Measurements from ENCODE around the gene FBXL15.
"Not testable (repeated sequence)": the region's sequence is repeated elsewhere in the genome, so short reads cannot be mapped to it uniquely, and the experiment has no call there.

Gene FBXL15

DNA sequence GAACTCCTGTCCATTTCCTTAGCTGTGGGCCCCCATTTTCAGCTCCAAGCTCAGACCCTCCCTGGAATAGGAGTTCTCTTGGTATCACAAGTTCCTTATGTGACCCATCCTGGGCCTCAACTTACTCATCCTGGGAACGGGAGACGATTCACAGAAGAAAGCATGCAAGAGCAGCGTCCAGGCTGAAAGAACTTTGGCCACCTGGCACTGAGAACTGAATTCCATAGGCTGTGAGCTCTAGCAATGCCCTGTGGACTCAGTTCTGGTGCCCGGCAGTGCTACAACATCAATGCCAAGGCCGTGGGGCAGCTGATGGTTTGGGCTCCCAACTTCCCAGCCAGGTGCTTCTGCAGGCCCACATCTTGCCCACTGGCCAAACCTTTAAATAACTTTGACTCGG, 15.7 kb downstream of the FBXL15 start:
- H3K4me3 ChIP-seq (ENCODE audit: low read length), result no peak overlapping the region; the same call in 1 of the 2 replicates
- TF ChIP-seq ZNF274 (IDR thresholded peaks at IDR 0.05; ENCODE audit: low read depth, low read length), result no peak

DNA sequence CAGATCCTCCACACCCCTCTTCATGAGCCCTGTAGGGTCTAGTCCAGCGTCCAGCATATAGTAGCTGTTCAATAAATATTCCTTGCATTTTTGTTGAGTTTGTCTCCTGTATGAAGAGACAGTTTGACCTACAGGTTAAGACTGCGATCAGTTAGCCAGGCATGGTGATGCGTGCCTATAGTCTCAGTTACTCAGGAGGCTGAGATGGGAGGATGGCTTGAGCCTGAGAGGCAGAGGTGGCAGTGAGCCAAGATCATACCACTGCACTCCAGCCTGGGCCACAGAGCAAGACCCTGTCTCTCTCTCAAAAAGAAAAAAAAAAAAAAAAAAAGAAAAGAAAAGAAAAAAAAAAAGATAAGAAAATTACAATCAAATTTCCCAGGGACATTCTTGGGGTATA, 16.9 kb downstream of the FBXL15 start:
- TF ChIP-seq ZNF274 (IDR thresholded peaks at IDR 0.05; ENCODE audit: low read depth, low read length), result no peak
- H3K4me3 ChIP-seq (ENCODE audit: low read length), result no peak overlapping the region

DNA sequence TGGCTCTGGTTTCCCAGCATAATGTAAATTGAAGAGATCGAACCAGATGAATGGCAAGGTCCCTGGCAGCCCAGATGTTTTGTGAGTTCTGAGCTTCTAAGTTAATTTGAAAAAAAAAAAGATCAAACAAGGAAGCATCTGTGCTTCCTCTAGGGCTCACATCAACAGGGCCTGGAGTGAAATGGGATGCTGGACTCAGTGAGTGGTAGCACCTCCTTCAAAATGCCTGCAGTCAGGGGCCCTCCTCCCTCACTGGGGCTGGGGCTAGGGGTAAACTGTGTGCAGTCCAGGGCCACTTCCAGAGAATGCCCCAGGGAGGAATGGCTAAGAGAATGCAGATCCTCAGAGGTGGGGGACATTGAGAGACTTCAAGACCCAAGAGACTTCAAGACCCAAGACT, 17.7 kb downstream of the FBXL15 start:
- no peak for TF ChIP-seq ZNF274 (IDR thresholded peaks at IDR 0.05; ENCODE audit: low read depth, low read length)
- no peak overlapping the region for H3K4me3 ChIP-seq (ENCODE audit: low read length)

DNA sequence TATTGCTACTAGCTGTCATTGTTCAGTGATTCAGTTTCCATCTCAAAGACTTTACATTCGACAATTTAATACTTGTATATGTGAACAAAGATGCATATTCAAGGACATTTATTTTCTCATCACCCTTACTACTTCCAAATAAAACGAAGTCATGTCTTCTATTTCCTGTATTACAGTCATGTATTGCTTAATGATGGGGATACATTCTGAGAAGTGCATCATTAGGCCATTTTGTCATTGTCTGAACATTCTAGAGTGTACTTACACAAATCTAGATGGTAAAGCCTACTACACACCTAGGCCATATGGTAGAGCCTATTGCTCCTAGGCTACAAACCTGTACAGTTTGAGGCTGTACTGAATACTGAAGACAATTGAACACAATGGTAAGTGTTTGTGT, 24.2 kb downstream of the FBXL15 start:
- no peak overlapping the region for H3K4me3 ChIP-seq (ENCODE audit: low read length)
- no peak for TF ChIP-seq ZNF274 (IDR thresholded peaks at IDR 0.05; ENCODE audit: low read depth, low read length)

DNA sequence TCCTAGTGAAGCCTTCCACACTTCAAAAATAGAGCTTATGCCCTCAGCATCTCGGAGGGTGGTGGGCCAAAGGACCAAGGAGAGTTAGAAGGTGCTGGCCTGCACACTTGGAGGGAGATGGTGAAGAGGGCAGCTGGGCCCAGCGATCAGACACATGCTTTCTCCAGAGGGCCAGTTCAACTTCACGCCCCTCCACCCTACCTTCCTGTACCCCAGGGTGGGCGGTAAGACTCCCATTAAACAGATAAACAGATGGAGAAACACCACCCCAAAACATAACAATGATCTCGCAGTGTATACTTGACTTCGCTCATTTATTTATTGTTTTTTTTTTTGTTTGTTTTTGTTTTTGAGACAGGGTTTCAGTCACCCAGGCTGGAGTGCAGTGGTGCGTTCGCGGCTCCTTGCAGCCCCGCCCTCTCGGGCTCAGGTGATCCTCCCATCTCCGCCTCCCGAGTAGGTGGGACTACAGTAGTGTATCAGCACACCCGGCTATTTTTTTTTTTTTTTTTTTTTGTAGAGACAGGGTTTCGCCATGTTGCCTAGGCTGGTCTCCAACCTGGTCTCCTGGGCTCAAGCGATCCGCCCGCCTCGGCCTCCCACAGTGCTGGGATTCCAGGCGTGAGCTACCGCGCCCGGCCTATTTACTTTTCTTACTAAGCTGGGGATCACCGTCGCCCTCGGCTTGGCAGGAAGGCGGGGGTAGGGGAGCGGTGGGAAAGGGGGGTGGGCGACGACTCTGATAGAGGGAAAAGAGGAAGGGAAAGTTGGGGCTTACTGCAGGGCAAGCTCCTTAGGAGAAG, 28.9 kb downstream of the FBXL15 start:
- peak overlapping the region; percentile 91 for H3K4me3 ChIP-seq (ENCODE audit: low read length)

DNA sequence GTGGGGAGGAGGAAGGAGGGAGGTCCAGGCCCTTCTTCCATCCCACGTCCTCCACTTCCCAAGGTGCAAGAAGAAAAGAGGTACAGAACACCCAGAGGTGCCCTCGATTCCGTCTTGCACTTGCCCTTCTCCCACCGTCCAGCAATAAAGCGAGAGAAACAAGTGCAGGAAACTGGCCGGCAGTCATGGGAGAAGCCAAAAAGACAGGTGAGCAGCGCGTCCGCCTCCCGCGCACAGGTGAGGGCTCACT, 29.4 kb downstream of the FBXL15 start:
- H3K4me3 ChIP-seq (ENCODE audit: low read length), result peak overlapping the region; percentile 91
- TF ChIP-seq ZNF274 (IDR thresholded peaks at IDR 0.05; ENCODE audit: low read depth, low read length), result no peak

More for the DNA sequence above, 28.9 kb downstream of the FBXL15 start:
- no peak for TF ChIP-seq ZNF274 (IDR thresholded peaks at IDR 0.05; ENCODE audit: low read depth, low read length)

DNA sequence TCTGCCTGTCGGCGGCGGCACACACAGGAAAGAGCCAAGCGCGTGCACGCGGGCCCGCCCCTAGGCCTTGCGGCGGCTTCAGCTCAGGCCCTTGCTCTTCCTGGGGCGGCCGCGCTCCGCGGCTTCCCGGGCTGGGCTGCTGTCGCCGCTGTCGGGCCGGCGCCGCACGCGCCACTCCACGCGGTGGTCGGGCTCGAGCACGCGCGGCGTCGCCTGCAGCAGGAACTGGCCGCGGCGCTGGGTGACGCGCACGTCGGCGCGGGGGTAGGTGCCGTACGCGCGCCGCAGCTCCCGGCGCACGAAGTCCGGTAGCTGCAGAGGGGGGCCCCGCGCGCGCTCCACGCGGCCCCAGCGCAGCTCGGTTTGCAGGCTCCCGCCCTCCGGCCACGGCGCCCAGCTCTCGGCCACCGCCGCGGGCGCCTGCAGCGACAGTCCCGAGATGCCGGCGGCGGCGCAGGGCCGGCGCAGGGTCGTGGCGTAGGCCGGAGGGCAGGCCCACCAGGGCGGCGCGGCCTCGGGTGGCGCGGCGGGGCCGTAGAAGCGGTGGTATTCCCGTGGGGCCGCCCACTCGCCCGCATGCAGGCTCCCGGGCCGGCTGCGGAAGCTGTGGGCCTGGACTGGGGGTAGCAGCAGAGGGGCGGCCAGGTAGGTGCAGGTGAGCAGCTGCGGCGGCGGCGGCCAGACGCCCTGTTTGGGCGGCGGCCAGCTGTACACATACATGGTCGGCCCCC, 29.9 kb downstream of the FBXL15 start:
- TF ChIP-seq ZNF274 (IDR thresholded peaks at IDR 0.05; ENCODE audit: low read depth, low read length), result no peak
- peak overlapping the region; percentile 91 for H3K4me3 ChIP-seq (ENCODE audit: low read length)

DNA sequence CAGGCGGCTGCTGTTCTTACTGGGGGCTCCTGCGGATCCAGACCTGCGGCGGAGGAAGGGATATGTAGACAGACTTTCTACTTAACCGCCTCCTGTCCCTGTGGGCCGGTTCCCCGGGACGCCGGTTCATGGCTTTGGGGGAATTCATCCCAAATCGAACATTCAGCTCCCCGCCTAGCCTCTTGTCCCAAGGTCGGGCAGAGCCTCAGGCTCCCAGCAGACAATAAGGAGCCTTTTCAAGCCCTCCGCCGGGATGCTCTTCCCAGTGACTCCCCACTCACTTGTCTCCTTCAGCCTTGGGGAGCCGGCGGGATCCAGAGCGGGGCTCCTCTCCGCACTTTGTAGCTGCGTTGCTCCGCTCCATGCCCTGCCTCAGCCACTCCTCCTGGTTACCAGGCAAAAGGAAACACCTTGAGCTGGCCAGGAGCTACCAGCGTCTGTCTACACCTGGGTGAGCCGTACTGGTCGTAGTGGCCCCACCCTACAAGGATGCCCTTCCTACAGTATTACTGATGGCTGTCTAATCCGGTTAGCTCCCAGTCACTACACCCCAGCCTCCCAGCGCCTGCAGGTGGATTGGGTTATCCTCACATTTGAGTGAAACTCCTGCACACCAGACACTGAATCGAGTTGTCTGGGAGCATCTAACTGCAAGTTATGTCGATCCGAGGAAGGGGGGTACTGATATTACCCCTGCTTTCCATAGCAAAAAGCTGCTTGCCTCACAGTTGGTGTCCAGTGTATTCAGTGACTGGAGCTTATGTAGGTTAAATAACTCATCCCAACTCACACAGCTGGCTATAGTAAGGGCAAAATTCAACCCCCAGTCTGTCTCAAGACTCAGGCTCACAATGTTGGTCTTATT, 30.7 kb downstream of the FBXL15 start, which contains the start of gene C10orf95:
C10orf95 (minus strand) TSS at position 439 of the 865 bp plus-strand sequence. CDS start 450 bp downstream, outside the sequence.
- no peak for TF ChIP-seq ZNF274 (IDR thresholded peaks at IDR 0.05; ENCODE audit: low read depth, low read length)
- H3K4me3 ChIP-seq (ENCODE audit: low read length), result peak within 1 kb of the TSS; percentile 91

DNA sequence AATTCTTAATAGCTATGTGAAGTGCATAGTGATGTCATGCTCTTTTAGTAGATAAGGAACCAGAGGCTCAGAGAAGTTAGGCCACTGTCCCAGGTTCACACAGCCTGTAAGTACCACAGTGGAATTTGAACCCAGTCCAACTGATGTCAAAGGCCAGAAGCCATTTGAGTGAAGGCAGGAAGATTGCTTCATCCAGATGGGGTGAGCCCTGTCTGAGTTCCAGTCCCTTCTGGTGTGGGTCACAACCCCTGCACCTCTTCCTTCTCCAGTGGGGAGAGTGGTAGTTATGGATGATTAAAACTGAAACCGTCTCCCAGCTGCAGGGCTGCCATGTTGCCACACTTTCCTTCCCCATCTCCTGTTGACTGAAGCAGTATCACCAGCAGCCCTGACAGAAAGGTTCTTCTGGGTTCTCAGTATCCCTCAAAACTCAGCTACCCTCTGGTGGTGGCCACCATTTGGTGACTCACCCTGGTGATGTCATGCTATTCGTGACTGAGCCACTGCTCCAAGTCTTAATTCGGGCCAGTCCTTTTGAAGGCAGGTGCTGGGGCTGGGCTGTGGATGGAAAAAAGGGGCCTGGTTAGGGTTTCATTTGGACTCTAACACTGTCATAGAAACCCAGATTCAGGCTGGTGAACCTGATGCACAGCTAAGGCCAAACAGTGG, 32.2 kb downstream of the FBXL15 start:
- no peak for TF ChIP-seq ZNF274 (IDR thresholded peaks at IDR 0.05; ENCODE audit: low read depth, low read length)
- H3K4me3 ChIP-seq (ENCODE audit: low read length), result no peak overlapping the region

DNA sequence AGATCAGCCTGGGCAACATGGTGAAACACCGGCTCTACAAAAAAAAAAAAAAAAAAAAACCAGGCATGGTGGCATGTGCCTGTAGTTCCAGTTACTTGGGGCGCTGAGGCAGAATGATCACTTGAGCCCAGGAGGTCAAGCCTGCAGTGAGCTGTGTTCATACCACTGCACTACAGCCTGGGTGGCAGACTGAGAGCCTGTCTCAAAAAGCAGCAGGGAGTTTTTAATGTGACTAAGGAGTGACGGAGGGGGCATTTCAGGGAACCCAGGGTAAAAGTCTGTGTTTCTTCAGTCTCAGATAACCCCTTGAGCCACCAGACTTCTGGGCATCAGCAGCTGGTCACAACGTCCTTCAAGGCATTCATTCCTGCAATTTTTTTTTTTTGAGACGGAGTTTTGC, 32.9 kb downstream of the FBXL15 start:
- no peak overlapping the region for H3K4me3 ChIP-seq (ENCODE audit: low read length)
- TF ChIP-seq ZNF274 (IDR thresholded peaks at IDR 0.05; ENCODE audit: low read depth, low read length), result no peak

DNA sequence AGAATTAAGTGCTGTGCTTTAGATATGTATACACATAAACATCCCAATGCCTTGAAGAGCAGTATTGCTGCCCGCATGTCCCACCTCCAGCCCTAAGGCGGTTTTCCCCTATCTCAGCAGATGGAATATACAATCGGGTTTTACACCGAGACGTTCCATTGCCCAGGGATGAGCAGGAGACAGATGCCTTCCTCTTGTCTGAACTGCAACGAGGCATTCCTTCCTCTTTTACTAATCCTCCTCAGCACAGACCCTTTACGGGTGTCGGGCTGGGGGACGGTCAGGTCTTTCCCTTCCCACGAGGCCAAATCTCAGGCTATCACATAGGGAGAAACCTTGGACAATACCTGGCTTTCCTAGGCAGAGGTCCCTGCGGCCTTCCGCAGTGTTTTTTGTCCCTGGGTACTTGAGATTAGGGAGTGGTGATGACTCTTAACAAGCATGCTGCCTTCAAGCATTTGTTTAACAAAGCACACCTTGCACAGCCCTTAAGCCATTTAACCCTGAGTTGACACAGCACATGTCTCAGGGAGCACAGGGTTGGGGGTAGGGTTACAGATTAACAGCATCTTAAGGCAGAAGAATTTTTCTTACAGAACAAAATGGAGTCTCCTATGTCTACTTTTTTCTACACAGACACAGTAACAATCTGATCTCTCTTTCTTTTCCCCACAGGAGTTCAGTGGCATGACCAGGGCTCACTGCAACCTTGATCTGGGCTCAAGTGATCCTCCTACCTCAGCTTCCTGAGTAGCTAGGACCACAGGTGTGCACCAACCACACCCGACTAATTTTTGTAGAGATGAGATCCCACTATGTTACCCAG, 34.2 kb downstream of the FBXL15 start:
- not testable (repeated sequence) for H3K4me3 ChIP-seq (ENCODE audit: low read length)

DNA sequence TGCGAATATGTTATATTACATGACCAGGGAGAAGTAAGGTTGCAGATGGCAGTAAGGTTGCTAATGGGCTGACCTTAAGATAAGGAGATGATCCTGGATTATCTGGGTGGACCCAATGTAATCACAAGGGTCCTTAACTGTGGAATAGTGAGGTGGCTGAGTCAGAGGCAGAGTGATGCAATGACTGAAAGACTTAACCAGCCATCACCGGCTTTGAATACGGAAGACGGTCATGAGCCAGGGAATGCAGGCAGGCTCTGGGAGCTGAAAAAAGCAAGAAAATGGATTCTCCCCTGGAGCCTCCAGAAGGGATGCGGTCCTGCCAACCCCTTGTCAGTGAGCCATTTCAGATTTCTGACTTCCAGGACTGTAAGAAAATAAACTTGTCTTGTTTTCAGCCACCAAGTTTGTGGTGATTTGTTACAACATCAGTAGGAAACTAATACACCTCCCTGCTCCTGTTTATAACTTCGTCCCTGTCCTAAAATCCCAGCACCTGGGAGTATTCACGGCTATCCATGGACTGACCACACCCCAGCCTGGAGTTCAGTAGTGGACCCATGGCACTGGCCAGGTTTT, 35.3 kb downstream of the FBXL15 start:
- TF ChIP-seq ZNF274 (IDR thresholded peaks at IDR 0.05; ENCODE audit: low read depth, low read length), result no peak
- no peak overlapping the region for H3K4me3 ChIP-seq (ENCODE audit: low read length)

DNA sequence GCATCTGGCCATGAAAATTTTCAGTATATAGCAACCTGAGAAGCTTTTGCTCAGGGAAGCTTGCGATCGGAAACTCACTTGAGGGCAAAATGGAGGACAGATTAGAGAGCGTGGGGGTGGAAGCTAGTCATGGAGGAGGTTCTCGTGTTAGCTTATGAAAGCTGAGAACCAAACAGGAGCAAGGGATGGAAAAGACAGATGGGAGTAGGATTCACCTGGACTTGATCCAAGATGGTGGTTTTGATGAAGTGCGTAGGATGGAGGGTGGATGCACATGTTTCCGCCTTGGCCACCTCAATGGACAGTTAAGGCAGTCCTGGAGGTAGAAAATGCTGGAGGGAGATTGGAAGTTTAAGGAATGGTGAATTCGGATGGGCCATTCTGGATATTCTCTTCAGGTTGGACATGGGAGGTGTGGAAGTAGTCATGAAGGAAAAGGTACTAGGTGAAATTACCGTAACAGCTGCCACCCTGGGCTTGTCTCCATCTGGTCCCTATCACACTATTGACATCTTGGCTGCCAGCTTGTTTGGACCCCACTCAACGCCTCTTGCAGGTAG, 37.0 kb downstream of the FBXL15 start:
- no peak overlapping the region for H3K4me3 ChIP-seq (ENCODE audit: low read length)
- no peak for TF ChIP-seq ZNF274 (IDR thresholded peaks at IDR 0.05; ENCODE audit: low read depth, low read length)
